GM21381 (cell line): ENCODE data around the gene B4GALNT3.

Experiments
- ATAC-seq: cut with Tn5 transposase; IDR thresholded peaks from one replicate; pipeline ENCODE4 v1.9.1; 2021; ENCODE audit warnings: mild to moderate bottlenecking, moderate library complexity; ENCODE audit not compliant: unreplicated experiment

The B4GALNT3 gene

GRCh38 chr12:467591-467990 is 7.9 kb downstream of the B4GALNT3 start:
- no peak for ATAC-seq

- no peak for ATAC-seq
These were observed 9.1 kb downstream of the B4GALNT3 start for GRCh38 chr12:468671-469389.

- no peak for ATAC-seq
These were observed 10.4 kb downstream of the B4GALNT3 start for GRCh38 chr12:470133-470532.

- ATAC-seq: no peak
These were observed 13.5 kb downstream of the B4GALNT3 start for GRCh38 chr12:473198-473597.

- ATAC-seq: no peak
These were observed 14.3 kb downstream of the B4GALNT3 start for GRCh38 chr12:473863-474577.

- no peak for ATAC-seq
These were observed 15.5 kb downstream of the B4GALNT3 start for GRCh38 chr12:475286-475685.

- ATAC-seq: no peak
These were observed 19.4 kb downstream of the B4GALNT3 start for GRCh38 chr12:479161-479560.

GRCh38 chr12:480831-481816 is 21.4 kb downstream of the B4GALNT3 start:
- no peak for ATAC-seq

- ATAC-seq: no peak
These were observed 22.3 kb downstream of the B4GALNT3 start for GRCh38 chr12:482061-482460.

GRCh38 chr12:484096-484495 is 24.4 kb downstream of the B4GALNT3 start:
- ATAC-seq: no peak

GRCh38 chr12:490260-490659 is 30.5 kb downstream of the B4GALNT3 start:
- ATAC-seq: no peak

GRCh38 chr12:495466-495865 is 35.7 kb downstream of the B4GALNT3 start:
- no peak for ATAC-seq

GRCh38 chr12:496736-497135 is 37.0 kb downstream of the B4GALNT3 start:
- ATAC-seq: no peak

- ATAC-seq: no peak
These were observed 37.9 kb downstream of the B4GALNT3 start for GRCh38 chr12:497501-498160.

GRCh38 chr12:499837-500458 is 40.2 kb downstream of the B4GALNT3 start:
- ATAC-seq: no peak

- no peak for ATAC-seq
These were observed 42.1 kb downstream of the B4GALNT3 start for GRCh38 chr12:501722-502447.

GRCh38 chr12:503111-503761 is 43.5 kb downstream of the B4GALNT3 start:
- ATAC-seq: no peak

GRCh38 chr12:505221-505620 is 45.5 kb downstream of the B4GALNT3 start:
- no peak for ATAC-seq

- ATAC-seq: no peak
These were observed 47.7 kb downstream of the B4GALNT3 start for GRCh38 chr12:507391-507796.
